Transverse colon (tissue), 4 donors: Measurements from ENCODE around the gene GAB1. TPM values are rescaled to one million over a fixed set of nuclear protein-coding genes. Genes with fewer than 3 reads are reported as not detected.

Experiments
- DNase-seq: peaks from one replicate; pipeline ENCODE4 v3.0.0-alpha.2; 2019
- H3K27ac ChIP-seq, 4 donors: fragments of 200-600 bp; sonication (generic); 2 replicates each; pipeline ENCODE4 v1.5.1; 2016 to 2018; ENCODE audit warnings: inconsistent platforms in 4 of 4
- H3K27me3 ChIP-seq: fragments of 200-600 bp; sonication (generic); 2 replicates; pipeline ENCODE4 v1.5.1; 2017; ENCODE audit warnings: inconsistent platforms
- H3K36me3 ChIP-seq, 4 donors: fragments of 200-600 bp; sonication (generic); 2 replicates each; pipeline ENCODE4 v1.5.1; 2017 to 2019; ENCODE audit warnings: inconsistent platforms in 4 of 4
- H3K4me1 ChIP-seq, 4 donors: fragments of 200-600 bp; sonication (generic); 2 replicates each; pipeline ENCODE4 v1.5.1; 2017 to 2020; ENCODE audit warnings: inconsistent platforms in 4 of 4
- H3K4me3 ChIP-seq, 4 donors: fragments of 200-600 bp; sonication (generic); 1 replicate in 1 of 4; 2 replicates in 3 of 4; pipeline versions ENCODE4 v1.5.1 to v1.6.1; 2017 to 2019; ENCODE audit warnings: inconsistent platforms in 4 of 4
- H3K9me3 ChIP-seq, 2 donors: fragments of 200-600 bp; sonication (generic); 2 replicates each; pipeline ENCODE4 v1.5.1; 2017 to 2019; ENCODE audit warnings: inconsistent platforms in 2 of 2
- CTCF ChIP-seq, 5 experiments: fragments of 200-600 bp in 3 of 5; fragments of 450-650 bp in 2 of 5; sonication (generic) in 3 of 5; IDR thresholded peaks; 1 replicate in 2 of 5; 2 replicates in 3 of 5; pipeline ENCODE4 v1.5.1; 2016 to 2017; ENCODE audit warnings: antibody characterized with exemption in 5 of 5, inconsistent platforms in 3 of 5, mild to moderate bottlenecking in 2 of 5, moderate library complexity in 1 of 5
- EP300 ChIP-seq: sonication (generic); formaldehyde crosslinking; IDR thresholded peaks from one replicate; pipeline ENCODE4 v1.6.1; 2017; ENCODE audit warnings: antibody characterized with exemption, low read depth
- POLR2A ChIP-seq: fragments of 450-650 bp; IDR thresholded peaks from one replicate; pipeline ENCODE4 v1.6.1; 2016; ENCODE audit warnings: antibody characterized with exemption, mild to moderate bottlenecking, moderate library complexity
- POLR2AphosphoS5 ChIP-seq, 3 donors: sonication (generic); formaldehyde crosslinking; IDR thresholded peaks; one replicate each; pipeline ENCODE4 v1.6.1; 2016; ENCODE audit warnings: antibody characterized with exemption in 3 of 3
- WGBS, 2 donors: methylation state at CpG; one replicate each; pipeline ENCODE4 v1.1.5; 2018; ENCODE audit warnings: low coverage in 1 of 2; 5-methylcytosine and 5-hydroxymethylcytosine counted together
- in situ Hi-C, 4 donors: fragments of 200-750 bp; cut with MboI; loops; one replicate each; pipeline versions ENCODE4 v1.15.0 to v1.15.1; 2017; ENCODE audit warnings: low sequenced_read_pairs in 3 of 4, low pct_ligation_motif_present in 1 of 4, low pct_unique_long_range_greater_than_20kb in 1 of 4
- intact Hi-C: fragments of 100-400 bp; cut with DNase I; formaldehyde crosslinking; loops from one replicate; pipeline ENCODE4 v1.15.1; 2023; ENCODE audit warnings: low total_unique reads
- total RNA-seq, 4 donors: library from RNA; depleted of rRNA; stranded (reverse); fragments of >200 nt; gene quantifications; one replicate each; pipeline ENCODE4 v1.1.0, GENCODE V29; 2016

The GAB1 gene
- total RNA-seq, 4 donors from 2014 or later, result 33.0 to 72.7 (median 62.2) TPM

GRCh38 chr4:143417679-143418403 is 81.2 kb downstream of the GAB1 start:
- intact Hi-C loops (no loop called here), in situ Hi-C loops (no loop called here)
- H3K4me3 ChIP-seq, result no peak overlapping the region
- peaks cover 0 to 8% (median 2%) of the 10 kb centered on the region in 4 donors for H3K4me1 ChIP-seq
- no peaks in the 10 kb centered on the region for H3K27me3 ChIP-seq
- TF ChIP-seq EP300 (no peak), POLR2A (no peak)
- no peaks in the 10 kb centered on the region for H3K9me3 ChIP-seq
- peaks cover 0 to 21% (median 5%) of the 10 kb centered on the region in 4 donors for H3K36me3 ChIP-seq
- 80 to 89% methylated on average over 11 to 12 of the region's 12 CpGs for WGBS, 2 donors
- no peak for DNase-seq
- peak overlapping the region in 1 of 4 donors; percentile 6 for H3K27ac ChIP-seq

DNA sequence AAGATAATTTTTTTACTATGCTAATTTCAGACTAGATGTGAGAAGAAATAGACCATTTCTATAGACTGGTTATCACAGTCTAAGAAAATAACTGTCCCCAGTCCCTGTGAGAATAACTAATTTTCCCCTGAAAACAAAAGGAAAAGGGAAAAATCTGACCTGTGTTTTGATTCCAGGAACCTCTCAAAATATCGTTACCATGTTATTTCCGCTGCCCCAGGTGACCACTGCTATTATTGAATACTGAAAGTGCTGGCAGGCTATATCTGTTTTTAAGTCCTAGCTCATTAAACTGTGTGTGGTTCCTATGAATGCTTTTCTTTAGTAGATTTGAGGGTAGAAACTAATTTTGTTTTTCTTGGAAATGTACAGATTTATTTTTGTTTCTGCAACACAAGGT is 83.6 kb downstream of the GAB1 start:
- Histone ChIP-seq H3K27me3 (no peaks in the 10 kb centered on the region), H3K4me1 (peaks cover 0 to 8% (median 2%) of the 10 kb centered on the region in 4 donors), H3K4me3 (no peak overlapping the region), H3K9me3 (no peaks in the 10 kb centered on the region), H3K27ac (peak overlapping the region in 1 of 4 donors; percentile 4), H3K36me3 (peaks cover 0 to 21% (median 10%) of the 10 kb centered on the region in 4 donors)
- TF ChIP-seq POLR2AphosphoS5 (IDR thresholded peaks at IDR 0.05) (no peak), EP300 (no peak), POLR2A (no peak), CTCF (IDR thresholded peaks at IDR 0.05) (no peak)
- in situ Hi-C loops (no loop called here), intact Hi-C loops (no loop called here)
- WGBS, 2 donors, result 83 to 93% methylated on average over 2 of the region's 2 CpGs
- no peak for DNase-seq

- intact Hi-C loops, result no loop called here
- no peak overlapping the region for H3K4me3 ChIP-seq
- TF ChIP-seq CTCF (IDR thresholded peaks at IDR 0.05) (no peak), EP300 (no peak), POLR2A (no peak), POLR2AphosphoS5 (IDR thresholded peaks at IDR 0.05) (no peak)
- in situ Hi-C loops, result no loop called here
- peaks cover 0 to 8% (median 2%) of the 10 kb centered on the region in 4 donors for H3K4me1 ChIP-seq
- no peak overlapping the region for H3K27ac ChIP-seq
- peaks cover 0 to 22% (median 4%) of the 10 kb centered on the region in 4 donors for H3K36me3 ChIP-seq
- H3K27me3 ChIP-seq, result no peaks in the 10 kb centered on the region
- DNase-seq, result no peak
- WGBS, 2 donors, result 78% methylated on average over 1 of the region's 1 CpG; no CpG with 5 or more reads in 1 of the 2 donors
- H3K9me3 ChIP-seq, result no peaks in the 10 kb centered on the region
Measured at GRCh38 chr4:143421609-143422008, 84.9 kb downstream of the GAB1 start.

GRCh38 chr4:143424276-143424675 is 87.6 kb downstream of the GAB1 start:
- intact Hi-C loops (no loop called here), in situ Hi-C loops (no loop called here)
- H3K4me1 ChIP-seq, result peaks cover 0 to 8% (median 2%) of the 10 kb centered on the region in 4 donors
- H3K9me3 ChIP-seq, result no peaks in the 10 kb centered on the region
- no peaks in the 10 kb centered on the region for H3K27me3 ChIP-seq
- peaks cover 0 to 12% (median 2%) of the 10 kb centered on the region in 4 donors for H3K36me3 ChIP-seq
- no peak for DNase-seq
- TF ChIP-seq CTCF (IDR thresholded peaks at IDR 0.05) (no peak), EP300 (no peak), POLR2AphosphoS5 (IDR thresholded peaks at IDR 0.05) (no peak), POLR2A (no peak)
- H3K27ac ChIP-seq, result no peak overlapping the region
- no peak overlapping the region for H3K4me3 ChIP-seq
